C4-2B (cell line): ENCODE data around the gene ST7.

ENCODE experiments used
- CTCF ChIP-seq: fragments of 450-650 bp; conservative IDR thresholded peaks from 2 replicates; pipeline ENCODE4 v1.5.1; 2017; ENCODE audit warnings: mild to moderate bottlenecking
- ZFX ChIP-seq: fragments of 450-650 bp; IDR thresholded peaks from 2 replicates; pipeline ENCODE4 v1.6.1; 2017

- no peak for TF ChIP-seq CTCF
- no peak for TF ChIP-seq ZFX
These were observed 122.6 kb downstream of the ST7 start for GRCh38 chr7:117075934-117076333.
